ENCODE results near the gene ZFP28. TPM values are rescaled to one million over a fixed set of nuclear protein-coding genes. Genes with fewer than 3 reads are reported as not detected.

The ZFP28 gene
- polyA plus RNA-seq, 1 of the 3 experiments (the other 2 are of a cell fraction) = 3.5 TPM

- no peaks in the 10 kb centered on the region for H4K20me1 ChIP-seq (ENCODE audit: insufficient read depth)
- no peak for DNase-seq
- no peaks in the 10 kb centered on the region for H3K9me2 ChIP-seq
- H3K36me3 ChIP-seq (replicated peaks in 1 of 2; ENCODE audit: control insufficient read depth in 1 of 2, insufficient read depth in 2 of 2, low read length in 1 of 2) = peaks cover 6 to 16% of the 10 kb centered on the region in 2 experiments
- peaks cover 0 to 5% of the 10 kb centered on the region in 2 experiments; a peak in 1 of 4 replicates for H3K4me1 ChIP-seq (ENCODE audit: control insufficient read depth in 1 of 2, insufficient read depth in 2 of 2, low read depth in 1 of 2, low read length in 1 of 2)
- H3F3A ChIP-seq (replicated peaks; ENCODE audit: insufficient read depth) = no peaks in the 10 kb centered on the region
- TF ChIP-seq EZH2phosphoT487 (IDR thresholded peaks at IDR 0.05; ENCODE audit: borderline replicate concordance, low read depth) (no peak), TAF1 (IDR thresholded peaks at IDR 0.05; ENCODE audit: borderline replicate concordance, low read depth, low read length) (no peak), NFIC (IDR thresholded peaks at IDR 0.05; ENCODE audit: borderline replicate concordance) (no peak)
- CTCF ChIA-PET = interaction anchor here (1.0 kb wide), 1 partner anchor 201 kb away, joined by 3 read pairs; the partner anchor contains the start of gene ZNF582
- H3K79me2 ChIP-seq (ENCODE audit: insufficient read depth) = peaks cover 43% of the 10 kb centered on the region
- no peak overlapping the region for H3K9ac ChIP-seq
- peak overlapping the region in 1 of 2 experiments; percentile 95; a peak in 2 of 4 replicates for H3K4me3 ChIP-seq (ENCODE audit: low read depth in 2 of 2, low read length in 1 of 2)
- 66% methylated on average over 4 of the region's 4 CpGs for WGBS (ENCODE audit: low lambda C conversion rate)
- H2AFZ ChIP-seq (ENCODE audit: low read depth) = peak overlapping the region; percentile 85
- H3K4me2 ChIP-seq = peak overlapping the region; percentile 83
- H3K27me3 ChIP-seq (ENCODE audit: insufficient read depth) = no peaks in the 10 kb centered on the region
- POLR2A ChIA-PET = no interaction called here
- peaks cover 13% of the 10 kb centered on the region; the same call in 1 of the 2 replicates for H3K9me3 ChIP-seq
- no peak overlapping the region for H3K27ac ChIP-seq (ENCODE audit: low read depth in 2 of 2, low read length in 1 of 2)
Observed at GRCh38 chr19:56594446-56594782, 55.7 kb downstream of the ZFP28 start.

GRCh38 chr19:56594783-56595547 is 56.2 kb downstream of the ZFP28 start, which contains the start of gene ZNF71:
Gene ZNF71, plus strand, starts transcription at chr19:56595302. Its CDS starts 6,257 bp downstream, at chr19:56601559.
- TF ChIP-seq MXI1 (IDR thresholded peaks at IDR 0.05; ENCODE audit: low read depth, low read length) (peak; percentile 73), CHD2 (IDR thresholded peaks at IDR 0.05; ENCODE audit: low read length, partially characterized antibody) (peak; percentile 65), USF1 (IDR thresholded peaks at IDR 0.05; ENCODE audit: borderline replicate concordance, low read depth) (no peak), TAF1 (IDR thresholded peaks at IDR 0.05; ENCODE audit: borderline replicate concordance, low read depth, low read length) (peak; percentile 61), YY1 (IDR thresholded peaks at IDR 0.05; ENCODE audit: low read depth) (0 out of 2 replicates have a peak, but pooled peaks have one; percentile 47), NRF1 (IDR thresholded peaks at IDR 0.05; ENCODE audit: low read depth, low read length) (peak; percentile 75)
- Histone ChIP-seq H3K9me2 (no peaks in the 10 kb centered on the region), H3K9me3 (peaks cover 13% of the 10 kb centered on the region; the same call in 1 of the 2 replicates), H3K36me3 (replicated peaks in 1 of 2; ENCODE audit: control insufficient read depth in 1 of 2, insufficient read depth in 2 of 2, low read length in 1 of 2) (peaks cover 6 to 19% of the 10 kb centered on the region in 2 experiments), H3K9ac (peak within 1 kb of the TSS; percentile 79), H3K27ac (ENCODE audit: low read depth in 2 of 2, low read length in 1 of 2) (peak within 1 kb of the TSS in 1 of 2 experiments; percentile 29; a peak in 1 of 4 replicates), H3K4me3 (ENCODE audit: low read depth in 2 of 2, low read length in 1 of 2) (peak within 1 kb of the TSS; percentile 56 to 95), H3F3A (replicated peaks; ENCODE audit: insufficient read depth) (no peaks in the 10 kb centered on the region), H2AFZ (ENCODE audit: low read depth) (peak within 1 kb of the TSS; percentile 85), H3K4me2 (peak within 1 kb of the TSS; percentile 83), H3K4me1 (ENCODE audit: control insufficient read depth in 1 of 2, insufficient read depth in 2 of 2, low read depth in 1 of 2, low read length in 1 of 2) (peaks cover 0 to 5% of the 10 kb centered on the region in 2 experiments; a peak in 1 of 4 replicates), H3K27me3 (ENCODE audit: insufficient read depth) (no peaks in the 10 kb centered on the region), H4K20me1 (ENCODE audit: insufficient read depth) (no peaks in the 10 kb centered on the region), H3K79me2 (ENCODE audit: insufficient read depth) (peaks cover 49% of the 10 kb centered on the region)
- ChIA-PET POLR2A (no interaction called here), CTCF (interaction anchor here (1.0 kb wide), 1 partner anchor 202 kb away, joined by 3 read pairs; the partner anchor contains the start of gene ZNF582)
- DNase-seq = peak; percentile 97
- WGBS (ENCODE audit: low lambda C conversion rate) = 2% methylated on average over 29 of the region's 52 CpGs
